Fibroblast of villous mesenchyme (primary cell): ENCODE measurements around the gene CSF2. TPM values are rescaled to one million over a fixed set of nuclear protein-coding genes. Genes with fewer than 3 reads are reported as not detected.
A peak's percentile ranks its signal among the peaks of the same experiment; 100 is the strongest.

Source experiments
- DNase-seq: peaks from one replicate; pipeline ENCODE4 v3.0.0-alpha.2; 2010; ENCODE audit warnings: low read depth
- H3K4me3 ChIP-seq: 2 replicates; pipeline ENCODE4 v1.5.1; 2011; ENCODE audit warnings: low read depth, mild to moderate bottlenecking, low read length
- CTCF ChIP-seq: IDR thresholded peaks from 2 replicates; pipeline ENCODE4 v1.5.1; 2012; ENCODE audit warnings: low read depth, mild to moderate bottlenecking, low read length; ENCODE audit not compliant: insufficient read depth
- total RNA-seq: library from RNA; depleted of rRNA; stranded (reverse); fragments of >200 nt; gene quantifications from 2 replicates; pipeline ENCODE4 v1.2.3, GENCODE V29; 2012

CSF2 gene
- total RNA-seq, 1 donor, result 0.43 TPM

- H3K4me3 ChIP-seq, result no peak overlapping the region
- no peak for DNase-seq
- no peak for TF ChIP-seq CTCF
Measured at GRCh38 chr5:132057498-132058255, 15.9 kb upstream of the CSF2 start.

- no peak for DNase-seq
- H3K4me3 ChIP-seq, result no peak overlapping the region
- no peak for TF ChIP-seq CTCF
Measured at GRCh38 chr5:132058646-132059042, 14.9 kb upstream of the CSF2 start.

- TF ChIP-seq CTCF, result no peak
- DNase-seq, result no peak
- no peak overlapping the region for H3K4me3 ChIP-seq
Measured at GRCh38 chr5:132059043-132059695, 14.4 kb upstream of the CSF2 start.

GRCh38 chr5:132059696-132060500 is 13.7 kb upstream of the CSF2 start:
- DNase-seq, result no peak
- no peak overlapping the region for H3K4me3 ChIP-seq
- no peak for TF ChIP-seq CTCF

- no peak within 1 kb of the TSS for H3K4me3 ChIP-seq
- no peak for TF ChIP-seq CTCF
- no peak for DNase-seq
Measured at GRCh38 chr5:132060501-132061161, 13.0 kb upstream of the CSF2 start, which contains the start of gene IL3. TSS of gene IL3 (plus strand) at chr5:132060655. CDS start at chr5:132060707, 52 bp downstream.

GRCh38 chr5:132063090-132063911 is 10.3 kb upstream of the CSF2 start:
- DNase-seq, result peak; percentile 78
- peak; percentile 98 for TF ChIP-seq CTCF
- no peak overlapping the region for H3K4me3 ChIP-seq
